Measurements from ENCODE around the gene NT5DC2.

The NT5DC2 gene

DNA sequence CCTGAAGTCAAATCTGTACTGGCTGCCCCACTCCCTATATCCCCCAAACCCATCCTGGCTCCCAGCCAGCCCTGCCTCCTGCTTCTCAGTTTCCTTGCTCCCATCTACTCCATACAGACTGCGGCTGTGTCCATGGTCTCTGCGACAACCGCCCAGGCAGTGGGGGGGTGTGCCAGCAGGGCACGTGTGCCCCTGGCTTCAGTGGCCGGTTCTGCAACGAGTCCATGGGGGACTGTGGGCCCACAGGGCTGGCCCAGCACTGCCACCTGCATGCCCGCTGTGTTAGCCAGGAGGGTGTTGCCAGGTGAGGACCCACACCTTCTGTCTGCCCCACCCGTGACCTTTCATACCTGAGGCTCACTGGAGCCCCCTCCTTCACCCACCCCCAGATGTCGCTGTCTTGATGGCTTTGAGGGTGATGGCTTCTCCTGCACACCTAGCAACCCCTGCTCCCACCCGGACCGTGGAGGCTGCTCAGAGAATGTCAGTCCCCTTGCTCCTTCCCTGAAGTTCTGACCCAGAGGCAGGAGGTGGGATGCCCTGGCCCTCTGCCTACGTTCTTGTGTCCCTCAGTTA is 23.8 kb downstream of the NT5DC2 start:
- no peak for DNase-seq

DNA sequence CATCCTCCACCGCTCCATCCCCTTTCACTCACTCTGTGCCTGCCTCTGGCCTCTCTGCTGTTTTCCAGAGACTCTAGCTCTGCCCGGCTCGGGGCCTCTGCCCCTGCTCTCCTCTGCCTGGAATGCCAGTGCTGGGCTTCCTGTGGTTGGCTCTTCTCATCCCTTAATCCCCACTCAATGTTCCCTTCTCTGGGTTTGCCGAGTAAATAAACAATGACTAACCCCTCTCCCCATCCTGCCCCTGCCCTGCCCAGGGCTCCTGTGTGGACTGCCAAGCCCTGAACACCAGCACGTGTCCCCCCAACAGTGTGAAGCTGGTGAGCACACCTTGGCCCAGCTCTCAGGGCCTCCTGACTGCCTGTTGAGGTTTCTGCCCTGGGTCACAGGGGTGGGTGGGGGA is 26.3 kb downstream of the NT5DC2 start:
- no peak for DNase-seq

DNA sequence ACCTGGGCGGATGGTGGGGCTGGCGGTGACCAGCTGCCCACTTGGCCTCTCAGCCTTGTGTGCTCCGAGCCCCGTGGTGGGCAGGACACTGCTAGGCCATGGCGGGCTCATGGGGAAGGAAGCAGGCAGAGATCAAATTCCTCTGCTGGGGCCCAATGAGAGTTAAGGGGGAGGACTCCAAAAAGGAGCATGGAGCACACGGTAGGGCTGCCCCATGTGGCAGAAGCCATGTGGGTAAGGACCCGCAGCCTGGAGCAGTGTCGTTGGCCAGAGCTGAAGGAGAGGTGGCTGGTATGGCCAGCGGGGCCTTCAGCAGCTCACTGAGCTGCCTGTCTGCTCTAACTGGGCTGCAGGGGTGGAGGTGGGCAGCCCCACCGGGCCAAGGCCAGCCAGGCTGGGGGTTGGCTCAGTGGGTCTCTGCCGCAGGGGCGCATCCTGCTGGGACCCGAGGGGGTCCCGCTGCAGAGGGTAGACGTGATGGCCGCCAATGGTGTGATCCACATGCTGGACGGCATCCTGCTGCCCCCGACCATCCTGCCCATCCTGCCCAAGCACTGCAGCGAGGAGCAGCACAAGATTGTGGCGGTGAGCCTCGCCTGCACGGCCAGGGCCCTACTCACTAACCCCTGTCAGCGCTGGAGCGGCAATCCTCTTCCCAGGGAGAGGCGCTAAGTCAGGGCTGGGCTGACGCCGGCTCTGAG is 27.2 kb downstream of the NT5DC2 start:
- DNase-seq: no peak

DNA sequence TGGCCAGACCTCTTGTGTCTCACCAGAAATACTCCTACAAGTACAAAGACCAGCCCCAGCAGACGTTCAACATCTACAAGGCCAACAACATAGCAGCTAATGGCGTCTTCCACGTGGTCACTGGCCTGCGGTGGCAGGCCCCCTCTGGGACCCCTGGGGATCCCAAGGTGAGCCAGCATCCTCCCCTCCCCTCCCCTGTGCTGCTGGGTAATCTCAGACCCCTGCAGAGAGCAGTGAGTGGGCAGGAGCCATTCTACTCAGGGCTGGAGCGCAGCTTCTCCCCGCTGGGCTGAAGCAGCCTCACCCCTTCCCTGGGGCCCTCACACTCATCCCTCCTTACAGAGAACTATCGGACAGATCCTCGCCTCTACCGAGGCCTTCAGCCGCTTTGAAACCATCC is 28.7 kb downstream of the NT5DC2 start:
- no peak for DNase-seq

- DNase-seq: no peak
Observed at GRCh38 chr3:52503788-52504424, 29.8 kb downstream of the NT5DC2 start.

DNA sequence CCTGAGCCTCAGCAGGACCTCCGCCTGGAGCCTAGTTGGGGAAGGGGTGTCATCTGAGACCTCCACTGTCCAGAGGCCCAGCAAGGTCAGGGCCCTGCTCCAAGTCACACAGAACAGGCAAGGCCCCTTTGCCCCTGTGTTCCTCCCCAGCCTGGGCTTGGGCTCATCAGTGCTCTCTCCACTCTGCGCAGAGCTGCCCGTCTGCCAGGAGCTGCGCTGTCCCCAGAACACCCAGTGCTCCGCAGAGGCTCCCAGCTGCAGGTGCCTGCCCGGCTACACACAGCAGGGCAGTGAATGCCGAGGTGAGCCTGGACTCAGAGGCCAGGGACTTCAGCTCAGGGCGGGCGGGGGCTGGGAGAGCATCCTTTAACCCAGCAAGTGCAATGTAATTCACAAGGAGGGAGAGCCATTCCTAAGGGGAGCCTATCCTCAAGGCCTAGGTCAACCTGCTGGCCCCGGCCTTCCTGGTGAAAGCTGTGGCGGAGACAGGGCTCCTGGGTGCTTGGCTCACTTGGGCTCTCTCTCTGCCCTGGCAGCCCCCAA is 30.8 kb downstream of the NT5DC2 start:
- DNase-seq: no peak

- no peak for DNase-seq
Observed at GRCh38 chr3:52502001-52502400, 31.7 kb downstream of the NT5DC2 start.

GRCh38 chr3:52501046-52501445 is 32.6 kb downstream of the NT5DC2 start:
- no peak for DNase-seq

- DNase-seq: no peak
Observed at GRCh38 chr3:52498137-52499054, 35.3 kb downstream of the NT5DC2 start.

DNA sequence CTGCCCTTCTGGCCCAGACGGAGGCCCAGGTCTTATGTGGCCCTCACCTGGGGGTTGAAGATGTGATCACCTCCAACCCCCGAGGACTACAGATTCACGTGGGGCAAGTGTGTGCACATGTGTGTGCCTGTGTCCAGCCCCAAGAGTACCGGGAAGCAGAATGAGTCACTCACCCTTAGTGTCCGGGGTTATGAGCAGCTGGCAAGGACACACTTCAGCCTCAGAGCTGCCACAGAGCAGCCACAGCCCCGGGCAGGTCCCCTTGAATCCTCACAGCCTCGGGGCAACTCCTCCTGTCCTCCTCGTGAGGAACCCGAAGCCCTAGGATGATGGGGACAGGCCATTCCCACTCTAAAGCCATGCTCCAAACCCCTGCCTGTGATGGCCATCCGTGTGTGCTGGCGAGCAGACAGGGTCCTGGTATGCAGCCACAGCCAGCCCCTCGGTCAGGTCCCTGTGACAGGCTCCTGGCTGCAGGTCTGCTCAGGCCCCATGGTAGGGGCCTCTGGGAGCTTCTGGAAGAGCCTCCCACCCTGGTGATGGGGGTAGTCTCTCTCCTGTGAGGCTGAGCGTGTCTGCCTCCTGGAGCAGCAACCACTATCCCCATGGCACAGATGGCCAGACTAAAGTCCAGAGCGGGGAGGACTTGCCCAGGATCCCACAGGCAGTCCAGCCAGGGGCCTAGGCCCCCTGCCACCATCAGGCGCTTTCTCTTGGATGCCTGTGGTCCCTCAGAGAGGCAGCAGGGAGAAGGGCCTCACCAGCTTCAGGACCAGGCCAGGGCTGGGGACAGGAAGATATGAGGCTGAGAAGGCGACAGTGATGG is 37.7 kb downstream of the NT5DC2 start:
- no peak for DNase-seq

DNA sequence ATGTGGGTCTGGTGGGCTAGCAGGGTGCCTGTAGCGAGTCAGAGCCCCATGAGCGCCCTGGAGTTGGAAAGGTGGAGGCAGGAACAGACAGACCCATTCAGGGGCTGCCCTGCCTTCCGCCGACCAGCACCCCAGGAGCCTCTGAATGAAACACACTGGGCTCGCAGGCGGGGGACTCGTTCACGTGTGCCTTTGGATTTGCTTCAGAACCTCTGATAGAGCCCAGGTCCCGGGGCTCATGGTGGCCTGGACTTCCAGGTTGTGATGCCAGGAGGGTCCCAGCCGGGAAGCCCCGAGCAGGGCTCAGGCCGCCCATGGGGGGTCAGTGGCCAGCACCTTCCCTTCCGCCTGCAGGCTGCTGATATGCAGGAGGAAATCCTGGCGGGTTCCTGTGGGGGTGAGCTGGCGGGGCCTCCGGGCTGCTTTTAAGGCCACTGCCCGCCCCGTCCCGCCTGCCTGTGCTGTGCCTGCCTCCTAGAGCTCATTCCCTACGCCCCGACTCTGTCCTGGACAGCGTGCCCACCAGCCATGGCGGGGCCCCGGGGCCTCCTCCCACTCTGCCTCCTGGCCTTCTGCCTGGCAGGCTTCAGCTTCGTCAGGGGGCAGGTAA is 38.7 kb downstream of the NT5DC2 start, which contains the start of gene STAB1:
STAB1 (plus strand) TSS at position 453 of the 610 bp plus-strand sequence; CDS start at position 529, 76 bp downstream.
- DNase-seq: no peak

DNA sequence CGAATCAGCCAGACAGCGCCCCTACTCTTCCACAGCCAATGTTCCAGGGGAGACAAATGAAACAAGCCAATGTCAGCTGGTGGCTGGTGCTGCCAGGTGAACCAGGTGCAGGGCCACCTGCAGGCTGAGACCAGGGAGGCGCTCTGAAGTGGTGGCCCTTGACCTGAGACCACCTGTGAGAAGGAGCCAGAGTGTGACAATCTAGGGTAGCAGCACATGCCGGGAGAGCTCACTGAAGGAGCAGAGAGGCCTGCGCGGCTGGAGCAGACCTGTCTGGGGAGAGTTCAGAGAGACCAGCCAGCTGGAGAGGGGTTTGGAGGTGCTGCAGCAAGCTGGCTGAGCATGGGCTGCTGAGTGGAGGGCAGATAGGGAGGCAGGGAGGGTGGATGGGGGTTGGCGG is 39.2 kb downstream of the NT5DC2 start:
- no peak for DNase-seq

DNA sequence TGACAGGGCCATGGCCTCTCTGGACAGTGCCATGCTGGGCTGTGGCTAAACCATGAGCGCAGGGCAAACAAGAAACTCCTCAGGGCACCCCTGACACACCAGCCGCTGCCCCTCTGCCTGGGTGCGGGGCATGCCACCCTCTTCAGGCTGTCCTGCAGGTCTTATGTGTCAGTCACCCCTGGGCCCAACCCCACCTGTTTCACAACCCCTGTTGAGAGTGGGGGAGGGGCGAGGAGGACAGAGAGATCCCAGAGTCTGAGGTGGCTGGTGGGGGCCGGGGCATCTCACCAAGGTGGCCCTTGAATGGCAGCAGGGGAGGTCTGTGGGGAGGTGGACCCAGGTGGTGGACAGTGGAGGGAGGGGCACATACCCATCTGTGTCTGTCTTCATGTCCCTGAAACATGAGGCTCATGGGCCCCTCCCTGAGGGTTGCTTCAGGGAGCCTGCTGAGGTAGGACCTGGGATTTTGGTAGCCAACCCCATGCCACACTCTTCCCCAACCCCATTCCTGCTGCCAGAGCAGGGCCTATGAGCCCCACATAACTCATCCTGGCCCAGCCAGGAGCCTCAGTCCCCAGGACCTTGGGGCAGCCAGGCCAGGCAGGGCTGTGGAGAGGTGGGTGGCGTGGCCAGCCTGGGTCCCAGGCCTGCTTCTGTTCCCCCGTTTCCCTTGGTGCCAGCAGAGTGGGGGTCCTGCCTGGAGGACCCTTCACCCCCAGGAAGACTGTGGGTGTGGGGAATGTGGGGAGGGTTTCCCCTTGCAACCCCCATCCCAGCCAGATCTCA is 40.2 kb downstream of the NT5DC2 start:
- DNase-seq: no peak

DNA sequence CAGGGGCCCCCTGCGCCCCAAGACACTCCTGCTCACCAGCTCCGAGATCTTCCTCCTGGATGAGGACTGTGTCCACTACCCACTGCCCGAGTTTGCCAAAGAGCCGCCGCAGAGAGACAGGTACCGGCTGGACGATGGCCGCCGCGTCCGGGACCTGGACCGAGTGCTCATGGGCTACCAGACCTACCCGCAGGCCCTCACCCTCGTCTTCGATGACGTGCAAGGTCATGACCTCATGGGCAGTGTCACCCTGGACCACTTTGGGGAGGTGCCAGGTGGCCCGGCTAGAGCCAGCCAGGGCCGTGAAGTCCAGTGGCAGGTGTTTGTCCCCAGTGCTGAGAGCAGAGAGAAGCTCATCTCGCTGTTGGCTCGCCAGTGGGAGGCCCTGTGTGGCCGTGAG is 41.6 kb downstream of the NT5DC2 start:
- DNase-seq: no peak

DNA sequence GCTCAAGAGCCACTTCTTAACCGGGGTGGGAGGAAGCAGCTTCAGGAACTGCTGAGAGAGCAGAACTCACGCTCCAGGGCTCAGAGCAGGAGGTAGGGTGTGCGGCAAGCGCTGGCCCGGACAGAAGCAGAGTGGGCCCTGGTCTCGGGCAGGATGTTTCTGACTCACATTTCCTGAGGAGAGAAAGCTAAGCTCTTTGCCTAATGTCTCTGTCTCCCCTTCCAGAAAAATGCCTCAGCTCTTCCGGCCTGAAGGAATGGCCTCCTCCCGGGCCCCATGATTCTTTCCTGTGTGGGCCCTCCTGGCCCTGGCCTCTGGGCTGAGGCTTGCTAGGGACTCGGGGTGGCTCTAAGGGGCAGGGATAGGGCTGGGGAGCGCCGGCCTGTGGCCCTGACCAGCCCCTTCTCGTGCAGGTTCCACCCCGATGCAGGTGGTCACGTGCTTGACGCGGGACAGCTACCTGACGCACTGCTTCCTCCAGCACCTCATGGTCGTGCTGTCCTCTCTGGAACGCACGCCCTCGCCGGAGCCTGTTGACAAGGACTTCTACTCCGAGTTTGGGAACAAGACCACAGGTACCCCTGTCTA is 42.6 kb downstream of the NT5DC2 start:
- DNase-seq: no peak

DNA sequence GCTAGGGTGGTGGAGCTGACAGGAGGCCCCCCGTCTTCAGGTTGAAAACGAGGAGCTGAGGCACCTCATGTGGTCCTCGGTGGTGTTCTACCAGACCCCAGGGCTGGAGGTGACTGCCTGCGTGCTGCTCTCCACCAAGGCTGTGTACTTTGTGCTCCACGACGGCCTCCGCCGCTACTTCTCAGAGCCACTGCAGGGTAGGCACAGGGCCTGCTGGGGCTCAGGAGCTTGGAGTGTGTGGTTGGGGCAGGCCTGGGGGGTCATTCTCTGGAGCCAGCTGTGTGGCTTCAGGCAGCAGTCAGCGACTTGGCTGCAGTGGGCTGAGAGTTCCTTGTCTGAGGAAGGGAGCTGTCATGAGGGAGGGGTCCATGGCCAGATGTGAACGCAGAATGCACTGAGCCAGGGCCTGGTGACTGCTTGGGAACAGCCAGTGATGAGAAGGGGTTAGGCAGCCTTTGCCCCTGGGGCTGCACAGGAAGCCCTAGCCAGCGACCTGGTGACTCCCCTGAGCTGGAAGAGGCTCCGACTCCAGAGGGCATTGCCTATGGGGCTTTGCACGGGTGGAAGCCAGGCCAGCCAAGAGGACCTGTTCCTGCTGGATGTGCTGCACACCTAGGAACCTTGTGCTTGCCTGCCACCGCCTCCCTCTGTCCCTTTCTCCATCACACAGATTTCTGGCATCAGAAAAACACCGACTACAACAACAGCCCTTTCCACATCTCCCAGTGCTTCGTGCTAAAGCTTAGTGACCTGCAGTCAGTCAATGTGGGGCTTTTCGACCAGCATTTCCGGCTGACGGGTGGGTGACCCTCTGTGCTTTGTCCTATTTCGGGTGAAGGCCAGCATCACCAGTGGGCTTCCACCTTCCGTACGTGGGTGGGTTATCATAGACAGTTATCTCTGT is 43.4 kb downstream of the NT5DC2 start:
- no peak for DNase-seq

GRCh38 chr3:52489453-52489852 is 44.2 kb downstream of the NT5DC2 start:
- DNase-seq: no peak

- no peak for DNase-seq
Observed at GRCh38 chr3:52488746-52489145, 44.9 kb downstream of the NT5DC2 start.
